Heart left ventricle (tissue), 13 donors: Measurements from ENCODE around the gene MPO.

ENCODE experiments used
- POLR2A ChIP-seq, 2 donors: fragments of 450-650 bp; IDR thresholded peaks; one replicate each; pipeline ENCODE4 v1.6.1; 2017; ENCODE audit warnings: antibody characterized with exemption in 2 of 2, mild to moderate bottlenecking in 2 of 2, moderate library complexity in 2 of 2
- TF ChIP-seq, protein P1 (sequence below), 12 donors: fragments of 200-600 bp; sonication (generic) in 4 of 12; IDR thresholded peaks; one replicate each; pipeline versions ENCODE4 v1.5.0 to v1.8.0; 2018 to 2022; ENCODE audit warnings: antibody characterized with exemption in 12 of 12, mild to moderate bottlenecking in 5 of 12
- donor health status: ischemic (EF 13 %, LVEDD 7.1; RV severe dilation, severe dysfunction).
- donor health status: DM: no; HTN: yes; CAD: no.
- donor health status: DM: no; HTN: no; CAD: no.
- donor health status: ischemic (EF 25% LVEDD 6.9; RV normal size, moderate dysfunction).
- donor health status: ischemic (EF 25% LVEDD 5.7; RV mildly dilated, moderate dysfunction).
- donor health status: ischemic (EF 35%, LVEDD 5.7; RV mildly dilated, moderate dysfunction).
- donor health status: nonischemic (EF 11% LVEDD 7.7; RV severe dilation, severe dysfunction).
- donor health status: DM: yes; HTN: yes; CAD: no.
- donor health status: PGD.
- donor health status: ischemic (EF 29% LVEDD 5.4; RV normal size, mild dysfunction).
- donor health status: nonischemic (EF 23%, LVEDD 6.1; RV moderate dilation, normal function).

DNA sequence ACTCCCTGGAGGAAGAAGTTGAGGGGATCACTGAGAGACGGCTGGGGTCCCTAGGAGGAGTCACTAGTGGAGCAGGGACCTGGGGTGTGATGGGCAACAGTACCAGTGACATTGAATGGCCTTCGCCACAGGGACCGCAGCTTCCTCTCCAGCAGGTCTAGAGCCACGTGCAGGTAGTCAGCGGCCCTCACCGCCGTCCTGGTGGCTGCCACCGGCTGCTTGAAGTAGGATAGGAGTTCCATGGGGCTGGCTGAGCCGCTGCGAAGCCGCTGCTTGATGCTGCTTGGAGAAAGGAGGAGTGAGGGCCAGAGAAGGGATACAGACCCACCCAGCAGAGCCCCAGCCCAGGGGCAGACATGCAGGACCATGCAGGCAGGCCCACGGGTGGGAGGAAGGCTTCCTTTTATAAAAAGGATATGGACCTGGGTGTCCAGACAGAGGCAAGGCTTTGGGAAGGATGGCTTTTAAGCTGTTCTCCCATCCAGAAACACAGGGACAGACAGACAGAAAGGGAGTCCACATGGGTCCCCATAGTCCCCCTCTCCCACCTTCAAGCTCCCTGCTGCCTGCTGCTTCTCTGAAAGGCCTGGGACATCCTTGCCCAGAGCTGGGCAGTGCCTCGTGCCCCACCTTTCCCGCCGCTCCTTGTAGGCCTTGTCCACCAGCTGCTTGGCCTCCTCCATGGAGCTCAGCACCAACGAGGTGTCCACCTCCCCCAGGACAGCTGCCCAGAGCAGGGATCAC lies 827 bp downstream of the MPO start:
- TF ChIP-seq, protein P1, sequence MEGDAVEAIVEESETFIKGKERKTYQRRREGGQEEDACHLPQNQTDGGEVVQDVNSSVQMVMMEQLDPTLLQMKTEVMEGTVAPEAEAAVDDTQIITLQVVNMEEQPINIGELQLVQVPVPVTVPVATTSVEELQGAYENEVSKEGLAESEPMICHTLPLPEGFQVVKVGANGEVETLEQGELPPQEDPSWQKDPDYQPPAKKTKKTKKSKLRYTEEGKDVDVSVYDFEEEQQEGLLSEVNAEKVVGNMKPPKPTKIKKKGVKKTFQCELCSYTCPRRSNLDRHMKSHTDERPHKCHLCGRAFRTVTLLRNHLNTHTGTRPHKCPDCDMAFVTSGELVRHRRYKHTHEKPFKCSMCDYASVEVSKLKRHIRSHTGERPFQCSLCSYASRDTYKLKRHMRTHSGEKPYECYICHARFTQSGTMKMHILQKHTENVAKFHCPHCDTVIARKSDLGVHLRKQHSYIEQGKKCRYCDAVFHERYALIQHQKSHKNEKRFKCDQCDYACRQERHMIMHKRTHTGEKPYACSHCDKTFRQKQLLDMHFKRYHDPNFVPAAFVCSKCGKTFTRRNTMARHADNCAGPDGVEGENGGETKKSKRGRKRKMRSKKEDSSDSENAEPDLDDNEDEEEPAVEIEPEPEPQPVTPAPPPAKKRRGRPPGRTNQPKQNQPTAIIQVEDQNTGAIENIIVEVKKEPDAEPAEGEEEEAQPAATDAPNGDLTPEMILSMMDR (IDR thresholded peaks at IDR 0.05), result no peak
- TF ChIP-seq POLR2A (IDR thresholded peaks at IDR 0.05), result no peak
